OCI-LY7 (cell line): ENCODE measurements around the gene JAKMIP2.

Experiments used
- CTCF ChIP-seq: fragments of 200-600 bp; sonication (generic); conservative IDR thresholded peaks from 2 replicates; pipeline ENCODE4 v1.5.1; 2014; ENCODE audit warnings: mild to moderate bottlenecking, antibody characterized with exemption, low read length, moderate library complexity, mixed read lengths
- EZH2phosphoT487 ChIP-seq: fragments of 200-600 bp; sonication (generic); IDR thresholded peaks from 2 replicates; pipeline ENCODE4 v1.6.1; 2018; ENCODE audit warnings: low read depth, borderline replicate concordance, mild to moderate bottlenecking, mixed run types, antibody characterized with exemption, low read length, moderate library complexity, mixed read lengths

GRCh38 chr5:147688656-147689356 is 93.7 kb downstream of the JAKMIP2 start:
- TF ChIP-seq CTCF (no peak), EZH2phosphoT487 (no peak)
